H9 (cell line): ENCODE results near the gene KISS1R. TPM values are rescaled to one million over a fixed set of nuclear protein-coding genes. Genes with fewer than 3 reads are reported as not detected.

ENCODE experiments used
- DNase-seq: peaks from one replicate; pipeline ENCODE4 v3.0.0-alpha.2; 2017
- H2AFZ ChIP-seq: one replicate; pipeline ENCODE4 v1.6.1; 2013; ENCODE audit warnings: mild to moderate bottlenecking, low read length, control low read depth, moderate library complexity
- H2AK5ac ChIP-seq: 2 replicates; pipeline ENCODE4 v1.6.1; 2013; ENCODE audit warnings: low read length, control low read depth, mixed read lengths; ENCODE audit not compliant: insufficient read length
- H2BK120ac ChIP-seq: one replicate; pipeline ENCODE4 v1.6.1; 2013; ENCODE audit warnings: low read depth, mild to moderate bottlenecking, low read length, control low read depth, inconsistent platforms; ENCODE audit not compliant: poor library complexity, severe bottlenecking
- H2BK12ac ChIP-seq: 2 replicates; pipeline ENCODE4 v1.6.1; 2013; ENCODE audit warnings: low read length, control low read depth, mixed read lengths, low read depth; ENCODE audit not compliant: insufficient read length
- H2BK15ac ChIP-seq: 2 replicates; pipeline ENCODE4 v1.6.1; 2013; ENCODE audit warnings: low read depth, low read length, control low read depth
- H2BK20ac ChIP-seq: one replicate; pipeline ENCODE4 v1.6.1; 2013; ENCODE audit warnings: low read depth, mild to moderate bottlenecking, low read length, control low read depth, inconsistent platforms; ENCODE audit not compliant: poor library complexity, severe bottlenecking
- H2BK5ac ChIP-seq: 2 replicates; pipeline ENCODE4 v1.6.1; 2013; ENCODE audit warnings: low read length, control low read depth, mixed read lengths; ENCODE audit not compliant: insufficient read length
- H3K14ac ChIP-seq: 2 replicates; pipeline ENCODE4 v1.6.1; 2013; ENCODE audit warnings: low read length, control low read depth; ENCODE audit not compliant: insufficient read depth
- H3K18ac ChIP-seq: 2 replicates; pipeline ENCODE4 v1.6.1; 2013; ENCODE audit warnings: low read depth, mild to moderate bottlenecking, mixed read lengths, low read length, control low read depth; ENCODE audit not compliant: insufficient read length
- H3K23ac ChIP-seq: 2 replicates; pipeline ENCODE4 v1.6.1; 2013; ENCODE audit warnings: low read length, control low read depth, mixed read lengths, low read depth; ENCODE audit not compliant: insufficient read length
- H3K23me2 ChIP-seq: 2 replicates; pipeline ENCODE4 v1.6.1; 2013; ENCODE audit warnings: low read depth, mild to moderate bottlenecking, mixed read lengths, low read length, control low read depth; ENCODE audit not compliant: insufficient read length, poor library complexity, severe bottlenecking
- H3K27ac ChIP-seq: 2 replicates; pipeline ENCODE4 v1.5.1; 2013; ENCODE audit warnings: low read length, control low read depth, mixed read lengths, low read depth; ENCODE audit not compliant: insufficient read length
- H3K27me3 ChIP-seq: 2 replicates; pipeline ENCODE4 v1.6.1; 2013; ENCODE audit warnings: low read length, control low read depth, inconsistent platforms; ENCODE audit not compliant: insufficient read depth
- H3K4ac ChIP-seq: 2 replicates; pipeline ENCODE4 v1.6.1; 2013; ENCODE audit warnings: low read depth, mild to moderate bottlenecking, control low read depth, inconsistent platforms, low read length, moderate library complexity
- H3K4me1 ChIP-seq: 2 replicates; pipeline ENCODE4 v1.6.1; 2013; ENCODE audit warnings: low read length, control low read depth, inconsistent platforms; ENCODE audit not compliant: insufficient read depth
- H3K4me2 ChIP-seq: 2 replicates; pipeline ENCODE4 v1.6.1; 2013; ENCODE audit warnings: low read length, control low read depth, mixed read lengths; ENCODE audit not compliant: insufficient read length, insufficient read depth
- H3K56ac ChIP-seq: 2 replicates; pipeline ENCODE4 v1.6.1; 2013; ENCODE audit warnings: low read depth, mild to moderate bottlenecking, mixed read lengths, low read length, control low read depth; ENCODE audit not compliant: insufficient read length
- H3K79me1 ChIP-seq: 2 replicates; pipeline ENCODE4 v1.6.1; 2013; ENCODE audit warnings: low read depth, mild to moderate bottlenecking, moderate library complexity, low read length, control low read depth, inconsistent platforms; ENCODE audit not compliant: insufficient read depth, poor library complexity, severe bottlenecking
- H3K79me2 ChIP-seq: 2 replicates; pipeline ENCODE4 v1.6.1; 2013; ENCODE audit warnings: low read length, control low read depth, inconsistent platforms; ENCODE audit not compliant: insufficient read depth
- H3K9ac ChIP-seq: 2 replicates; pipeline ENCODE4 v1.6.1; 2013; ENCODE audit warnings: low read length, control low read depth, mixed read lengths; ENCODE audit not compliant: insufficient read length; ENCODE audit errors: extremely low read depth
- H3K9me3 ChIP-seq: one replicate; pipeline ENCODE4 v1.6.1; 2013; ENCODE audit warnings: low read depth, low read length, inconsistent platforms; ENCODE audit not compliant: control insufficient read depth
- H3T11ph ChIP-seq: one replicate; pipeline ENCODE4 v1.6.1; 2013; ENCODE audit warnings: mild to moderate bottlenecking, low read length, control low read depth, inconsistent platforms
- H4K20me1 ChIP-seq: one replicate; pipeline ENCODE4 v1.6.1; 2013; ENCODE audit not compliant: control insufficient read depth, insufficient read length, insufficient read depth
- H4K5ac ChIP-seq: 2 replicates; pipeline ENCODE4 v1.6.1; 2013; ENCODE audit warnings: low read depth, mild to moderate bottlenecking, mixed read lengths, low read length, control low read depth; ENCODE audit not compliant: insufficient read length
- H4K8ac ChIP-seq: replicated peaks from 2 replicates; pipeline ENCODE4 v1.6.1; 2013; ENCODE audit warnings: low read length, control low read depth, mixed read lengths, low read depth; ENCODE audit not compliant: insufficient read length
- H4K91ac ChIP-seq: 2 replicates; pipeline ENCODE4 v1.6.1; 2013; ENCODE audit warnings: low read depth, mild to moderate bottlenecking, moderate library complexity, mixed read lengths, low read length, control low read depth; ENCODE audit not compliant: insufficient read length
- H3K27ac Mint-ChIP-seq, 3 experiments: 2 replicates in 2 of 3; 3 replicates in 1 of 3; pipeline ENCODE4 v1.8.0; 2020 to 2021; ENCODE audit warnings: mixed read lengths in 3 of 3, mild to moderate bottlenecking in 1 of 3, moderate library complexity in 1 of 3
- H3K27me3 Mint-ChIP-seq: 2 replicates; pipeline ENCODE4 v1.8.0; 2021; ENCODE audit warnings: low read depth, mild to moderate bottlenecking, moderate library complexity, mixed read lengths
- H3K36me3 Mint-ChIP-seq, 3 experiments: 2 replicates in 2 of 3; 3 replicates in 1 of 3; pipeline ENCODE4 v1.8.0; 2020 to 2021; ENCODE audit warnings: low read depth in 3 of 3, mixed read lengths in 3 of 3; ENCODE audit not compliant: insufficient read depth in 1 of 3
- H3K4me1 Mint-ChIP-seq, 2 experiments: 2 replicates each; pipeline ENCODE4 v1.8.0; 2020; ENCODE audit warnings: mixed read lengths in 2 of 2
- H3K4me3 Mint-ChIP-seq, 2 experiments: 2 replicates in 1 of 2; 3 replicates in 1 of 2; pipeline ENCODE4 v1.8.0; 2020 to 2021; ENCODE audit warnings: mild to moderate bottlenecking in 2 of 2, mixed read lengths in 2 of 2, moderate library complexity in 1 of 2
- H3K9me3 Mint-ChIP-seq, 2 experiments: 2 replicates in 1 of 2; 3 replicates in 1 of 2; pipeline ENCODE4 v1.8.0; 2020; ENCODE audit warnings: mild to moderate bottlenecking in 2 of 2, mixed read lengths in 2 of 2, moderate library complexity in 1 of 2
- WGBS: extraction: QIAGEN DNeasy Blood & Tissue Kit; methylation state at CpG from one replicate; pipeline ENCODE4 v1.1.7; 2013; ENCODE audit warnings: missing lambda C conversion rate, low lambda C conversion rate, mixed read lengths; ENCODE audit not compliant: insufficient read length; ENCODE audit errors: extremely low coverage; 5-methylcytosine and 5-hydroxymethylcytosine counted together
- total RNA-seq: library from RNA; stranded (reverse); gene quantifications from 2 replicates; pipeline ENCODE4 v1.2.1, GENCODE V29; 2021
- TF ChIP-seq, protein P1 (sequence below): fragments of 200-600 bp; sonication (generic); conservative IDR thresholded peaks from 3 replicates; pipeline ENCODE4 v1.8.0; 2021; ENCODE audit warnings: antibody characterized with exemption, mild to moderate bottlenecking

Gene KISS1R
- total RNA-seq, 1 experiment from 2014 or later = 3.3 TPM

DNA sequence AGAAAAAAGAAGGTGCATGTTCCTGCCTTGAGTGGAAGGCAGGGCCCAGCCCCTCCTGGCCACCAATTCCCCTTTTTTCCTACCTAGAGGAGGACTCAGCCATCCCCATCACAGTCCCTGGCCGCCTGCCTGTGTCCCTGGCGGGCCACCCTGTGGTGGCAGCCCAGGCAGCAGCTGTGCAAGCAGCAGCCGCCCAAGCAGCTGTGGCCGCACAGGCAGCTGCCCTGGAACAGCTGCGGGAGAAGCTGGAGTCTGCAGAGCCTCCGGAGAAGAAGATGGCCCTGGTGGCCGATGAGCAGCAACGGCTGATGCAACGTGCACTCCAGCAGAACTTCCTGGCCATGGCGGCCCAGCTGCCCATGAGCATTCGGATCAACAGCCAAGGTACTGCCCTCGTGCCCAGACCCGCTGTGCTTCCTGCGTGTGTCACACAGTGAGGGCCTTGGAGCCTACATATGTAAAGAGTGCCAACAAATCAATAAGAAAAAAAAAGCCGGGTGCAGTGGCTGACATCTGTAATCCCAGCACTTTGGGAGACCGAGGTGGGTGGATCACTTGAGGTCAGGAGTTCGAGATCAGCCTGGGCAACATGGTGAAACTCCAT is 49.5 kb downstream of the KISS1R start:
- H4K20me1 ChIP-seq = peaks cover 2% of the 10 kb centered on the region
- TF ChIP-seq, protein P1, sequence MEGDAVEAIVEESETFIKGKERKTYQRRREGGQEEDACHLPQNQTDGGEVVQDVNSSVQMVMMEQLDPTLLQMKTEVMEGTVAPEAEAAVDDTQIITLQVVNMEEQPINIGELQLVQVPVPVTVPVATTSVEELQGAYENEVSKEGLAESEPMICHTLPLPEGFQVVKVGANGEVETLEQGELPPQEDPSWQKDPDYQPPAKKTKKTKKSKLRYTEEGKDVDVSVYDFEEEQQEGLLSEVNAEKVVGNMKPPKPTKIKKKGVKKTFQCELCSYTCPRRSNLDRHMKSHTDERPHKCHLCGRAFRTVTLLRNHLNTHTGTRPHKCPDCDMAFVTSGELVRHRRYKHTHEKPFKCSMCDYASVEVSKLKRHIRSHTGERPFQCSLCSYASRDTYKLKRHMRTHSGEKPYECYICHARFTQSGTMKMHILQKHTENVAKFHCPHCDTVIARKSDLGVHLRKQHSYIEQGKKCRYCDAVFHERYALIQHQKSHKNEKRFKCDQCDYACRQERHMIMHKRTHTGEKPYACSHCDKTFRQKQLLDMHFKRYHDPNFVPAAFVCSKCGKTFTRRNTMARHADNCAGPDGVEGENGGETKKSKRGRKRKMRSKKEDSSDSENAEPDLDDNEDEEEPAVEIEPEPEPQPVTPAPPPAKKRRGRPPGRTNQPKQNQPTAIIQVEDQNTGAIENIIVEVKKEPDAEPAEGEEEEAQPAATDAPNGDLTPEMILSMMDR = no peak
- no peak overlapping the region for H2BK120ac ChIP-seq
- H3K9me3 Mint-ChIP-seq = peaks cover 11 to 21% of the 10 kb centered on the region in 2 experiments
- H3K4ac ChIP-seq = no peak overlapping the region
- no peak overlapping the region for H3K18ac ChIP-seq
- H3K27me3 Mint-ChIP-seq = no peaks in the 10 kb centered on the region
- peaks cover 57 to 78% (median 72%) of the 10 kb centered on the region in 3 experiments for H3K36me3 Mint-ChIP-seq
- no peak overlapping the region for H3K27ac ChIP-seq
- H4K91ac ChIP-seq = no peak overlapping the region
- H4K5ac ChIP-seq = no peak overlapping the region
- no peak overlapping the region for H2BK12ac ChIP-seq
- no peaks in the 10 kb centered on the region for H3K23me2 ChIP-seq
- H2AFZ ChIP-seq = no peak overlapping the region
- no peak overlapping the region for H3K27ac Mint-ChIP-seq
- no peaks in the 10 kb centered on the region for H3K27me3 ChIP-seq
- H3K4me2 ChIP-seq = no peak overlapping the region
- H3K4me1 ChIP-seq = no peaks in the 10 kb centered on the region
- H3T11ph ChIP-seq = no peak overlapping the region
- H3K4me3 Mint-ChIP-seq = no peak overlapping the region
- no peak for DNase-seq
- no peaks in the 10 kb centered on the region for H3K79me1 ChIP-seq
- no peak overlapping the region for H2AK5ac ChIP-seq
- H2BK20ac ChIP-seq = no peak overlapping the region
- H3K23ac ChIP-seq = no peak overlapping the region
- H3K4me1 Mint-ChIP-seq = peaks cover 0 to 13% of the 10 kb centered on the region in 2 experiments; a peak in 3 of 4 replicates
- WGBS = no CpG with 5 or more reads among the region's 17 CpGs
- H3K9ac ChIP-seq = no peak overlapping the region
- H3K9me3 ChIP-seq = peaks cover 7% of the 10 kb centered on the region
- no peak overlapping the region for H3K14ac ChIP-seq
- H2BK15ac ChIP-seq = no peak overlapping the region
- no peaks in the 10 kb centered on the region for H3K79me2 ChIP-seq
- H3K56ac ChIP-seq = no peak overlapping the region
- no peak overlapping the region for H4K8ac ChIP-seq
- H2BK5ac ChIP-seq = no peak overlapping the region

Other genes with a start within 250 kb of the KISS1R start
- 6.8 and 9.1 TPM in 2 replicates for gene FSTL3, start 240.9 kb upstream of the KISS1R start, total RNA-seq
- 0.22 TPM in 1 of 2 replicates, not detected in the other for gene PRSS57, start 221.9 kb upstream of the KISS1R start, total RNA-seq
- gene PALM, start 208.4 kb upstream of the KISS1R start, total RNA-seq = 18.5 and 23.6 TPM in 2 replicates
- 0.44 and 0.83 TPM in 2 replicates for gene MISP, start 166.2 kb upstream of the KISS1R start, total RNA-seq
- 712 and 748 TPM in 2 replicates for gene PTBP1, start 119.9 kb upstream of the KISS1R start, total RNA-seq
- gene PLPPR3, start 95.4 kb upstream of the KISS1R start, total RNA-seq = 57.9 and 61.2 TPM in 2 replicates
- gene AZU1, start 89.5 kb upstream of the KISS1R start, total RNA-seq = 0.77 and 1.6 TPM in 2 replicates
- gene PRTN3, start 76.3 kb upstream of the KISS1R start, total RNA-seq = 0.31 TPM in 1 of 2 replicates, not detected in the other
- gene ELANE, start 65.0 kb upstream of the KISS1R start, total RNA-seq = not detected in 2 replicates
- 1.9 and 2.8 TPM in 2 replicates for gene CFD, start 57.7 kb upstream of the KISS1R start, total RNA-seq
- gene MED16, start 24.1 kb upstream of the KISS1R start, total RNA-seq = 83.1 and 84.1 TPM in 2 replicates
- not detected in 2 replicates for gene RNU6-9, start 23.8 kb upstream of the KISS1R start, total RNA-seq
- gene R3HDM4, start 4.1 kb upstream of the KISS1R start, total RNA-seq = 66.2 and 66.4 TPM in 2 replicates
- gene ARID3A, start 8.7 kb downstream of the KISS1R start, total RNA-seq = 98.3 and 104 TPM in 2 replicates
- gene WDR18, start 67.0 kb downstream of the KISS1R start, total RNA-seq = 94.7 and 101 TPM in 2 replicates
- 1.0 and 1.4 TPM in 2 replicates for gene GRIN3B, start 83.1 kb downstream of the KISS1R start, total RNA-seq
- gene TMEM259, start 103.8 kb downstream of the KISS1R start, total RNA-seq = 169 and 171 TPM in 2 replicates
- not detected in 2 replicates for gene RNU6-2, start 104.2 kb downstream of the KISS1R start, total RNA-seq
- 524 and 529 TPM in 2 replicates for gene CNN2, start 109.3 kb downstream of the KISS1R start, total RNA-seq
- 28.3 and 34.6 TPM in 2 replicates for gene ABCA7, start 122.8 kb downstream of the KISS1R start, total RNA-seq
- 35.0 and 39.8 TPM in 2 replicates for gene ARHGAP45, start 149.8 kb downstream of the KISS1R start, total RNA-seq
- 261 and 272 TPM in 2 replicates for gene POLR2E, start 178.0 kb downstream of the KISS1R start, total RNA-seq
- 355 and 363 TPM in 2 replicates for gene GPX4, start 186.7 kb downstream of the KISS1R start, total RNA-seq